ENCODE results near the gene CD2AP. TPM values are rescaled to one million over a fixed set of nuclear protein-coding genes. Genes with fewer than 3 reads are reported as not detected.
"Not testable (repeated sequence)": the region's sequence is repeated elsewhere in the genome, so short reads cannot be mapped to it uniquely, and the experiment has no call there.

Gene CD2AP
- total RNA-seq, 1 donor from 2014 or later, result 25.8 TPM

DNA sequence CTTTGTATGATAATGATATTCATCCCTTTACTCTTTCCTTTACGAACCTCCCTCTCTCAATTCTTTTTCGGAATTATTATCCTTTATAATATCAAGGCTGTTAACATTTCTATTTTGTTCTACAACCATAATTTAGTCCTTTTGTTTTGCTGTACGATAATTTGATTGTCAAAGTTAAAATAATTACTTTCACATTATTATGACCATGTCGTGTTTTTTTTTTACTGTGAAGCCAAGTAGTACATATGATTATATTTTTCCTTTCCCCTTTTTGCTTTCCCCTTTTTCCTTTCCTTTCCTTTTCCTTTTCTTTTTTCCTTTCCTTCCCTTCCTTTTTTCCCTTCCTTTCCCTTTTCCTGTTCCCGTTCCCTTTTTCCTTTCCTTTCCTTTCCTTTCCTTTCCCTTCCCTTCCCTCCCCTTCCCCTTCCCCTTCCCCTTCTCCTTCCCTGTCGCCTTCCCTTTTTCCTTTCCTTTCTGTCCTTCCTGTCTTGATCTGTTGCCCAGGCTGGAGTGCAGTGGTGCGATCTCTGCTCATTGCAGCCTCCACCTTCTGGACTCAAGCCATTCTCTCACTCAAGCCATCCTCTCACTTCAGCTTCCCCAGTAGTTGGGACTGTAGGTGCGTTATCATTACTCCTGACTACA lies 19.5 kb downstream of the CD2AP start:
- ATAC-seq, result no peak

- ATAC-seq, result no peak
These were observed 25.3 kb downstream of the CD2AP start for GRCh38 chr6:47502920-47503319.

DNA sequence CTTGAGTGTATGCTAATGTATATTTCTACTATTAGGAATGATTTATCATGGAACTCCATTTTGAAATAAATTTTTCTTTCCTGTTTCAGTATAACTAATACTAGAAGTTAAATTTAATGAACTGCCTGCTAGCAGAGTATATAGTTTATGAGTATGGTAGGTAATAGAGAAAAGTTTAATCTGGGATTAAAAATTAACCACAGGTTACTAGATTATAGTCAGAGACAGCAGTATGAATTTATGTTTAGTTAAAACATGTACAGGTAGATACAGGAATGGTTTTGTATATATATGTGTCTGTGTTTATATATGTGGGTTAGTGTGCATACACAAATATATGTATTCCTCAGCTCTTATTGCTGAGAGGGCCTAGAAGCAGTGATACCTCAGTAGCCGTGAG lies 32.3 kb downstream of the CD2AP start:
- no peak for ATAC-seq

DNA sequence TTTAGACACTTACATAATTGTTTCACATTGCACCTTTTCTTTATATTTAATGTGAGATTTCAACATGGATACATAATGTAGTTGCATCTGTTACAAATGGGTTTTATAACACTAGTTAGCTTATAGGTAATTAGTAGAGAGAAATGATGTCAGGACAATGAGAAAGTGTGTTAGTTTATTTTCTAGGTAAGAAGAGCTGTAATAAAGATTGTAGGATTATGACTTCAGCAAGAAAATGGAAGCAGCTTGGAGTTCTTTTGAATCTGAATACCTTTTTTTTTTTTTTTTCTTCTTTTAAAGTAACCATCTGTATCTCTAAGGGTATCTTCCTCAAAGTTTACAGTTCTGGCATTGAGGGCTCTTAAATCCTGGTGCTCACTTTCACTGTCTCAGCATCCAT lies 35.3 kb downstream of the CD2AP start:
- no peak for ATAC-seq

DNA sequence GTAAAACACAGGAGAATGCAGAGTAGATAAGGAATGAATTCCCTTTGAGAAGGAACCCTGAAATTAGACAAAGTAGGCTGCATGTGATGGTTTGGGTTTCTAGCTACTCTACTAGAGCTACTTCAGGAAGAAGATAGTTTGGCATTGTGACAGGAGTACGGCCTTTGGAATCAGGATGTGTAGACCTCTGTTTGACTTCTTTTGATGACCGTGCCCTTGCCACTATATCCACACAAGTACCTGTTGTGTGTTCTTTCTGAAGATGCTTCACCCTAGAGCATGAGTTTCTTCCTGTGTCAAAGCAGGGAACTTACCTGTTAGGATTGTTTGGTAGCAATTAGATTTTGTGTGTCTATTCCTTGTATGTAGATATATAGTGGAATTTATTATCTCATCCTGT lies 41.7 kb downstream of the CD2AP start:
- no peak for ATAC-seq

DNA sequence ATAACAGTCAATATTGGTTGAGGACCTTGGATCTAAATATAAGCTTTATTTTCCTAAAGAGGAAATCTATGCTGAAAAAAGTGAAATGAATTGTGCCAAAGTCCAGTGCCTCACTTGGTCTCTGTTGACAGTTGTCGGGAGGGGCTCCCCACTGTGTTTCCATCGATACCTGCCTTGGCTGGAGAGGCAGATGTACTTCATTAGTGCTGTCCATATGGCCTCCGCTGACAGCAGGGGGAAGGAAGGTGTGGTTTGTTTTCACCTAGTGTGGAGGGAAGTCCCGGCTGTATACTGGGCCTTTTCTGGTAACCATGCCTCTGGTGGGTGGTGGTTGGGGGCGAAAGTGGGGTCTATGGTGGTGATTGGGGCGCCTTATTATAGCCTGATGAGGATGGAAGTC lies 42.7 kb downstream of the CD2AP start:
- no peak for ATAC-seq

GRCh38 chr6:47521961-47522360 lies 44.4 kb downstream of the CD2AP start:
- no peak for ATAC-seq

- no peak for ATAC-seq
These were observed 46.7 kb downstream of the CD2AP start for GRCh38 chr6:47524136-47524845.

- ATAC-seq, result no peak
These were observed 47.9 kb downstream of the CD2AP start for GRCh38 chr6:47525330-47526057.

- no peak for ATAC-seq
These were observed 49.7 kb downstream of the CD2AP start for GRCh38 chr6:47527274-47527673.

DNA sequence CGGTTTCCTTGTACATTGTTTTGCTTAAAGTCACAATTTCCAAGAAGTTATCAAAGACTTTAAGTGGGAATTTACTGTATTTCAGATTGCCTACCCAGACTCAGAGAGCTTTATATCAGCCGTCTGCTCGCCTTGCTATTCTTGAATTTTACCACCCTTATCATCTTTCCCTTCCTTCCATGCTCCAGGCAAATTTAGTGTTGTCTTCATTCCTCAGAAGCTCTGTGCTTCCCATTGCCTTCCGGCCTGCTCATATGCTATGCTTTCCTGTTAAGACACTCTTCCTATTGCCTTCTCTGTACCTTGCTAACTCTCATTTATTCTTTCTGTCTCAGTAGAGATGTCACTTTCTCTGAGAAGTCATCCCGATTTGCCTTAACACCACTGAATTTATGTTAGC lies 52.1 kb downstream of the CD2AP start:
- ATAC-seq, result no peak

GRCh38 chr6:47532981-47533585 lies 55.5 kb downstream of the CD2AP start:
- ATAC-seq, result no peak

- no peak for ATAC-seq
These were observed 56.5 kb downstream of the CD2AP start for GRCh38 chr6:47534063-47534462.

- no peak for ATAC-seq
These were observed 58.0 kb downstream of the CD2AP start for GRCh38 chr6:47535316-47536225.

- ATAC-seq, result no peak
These were observed 59.3 kb downstream of the CD2AP start for GRCh38 chr6:47536816-47537401.

DNA sequence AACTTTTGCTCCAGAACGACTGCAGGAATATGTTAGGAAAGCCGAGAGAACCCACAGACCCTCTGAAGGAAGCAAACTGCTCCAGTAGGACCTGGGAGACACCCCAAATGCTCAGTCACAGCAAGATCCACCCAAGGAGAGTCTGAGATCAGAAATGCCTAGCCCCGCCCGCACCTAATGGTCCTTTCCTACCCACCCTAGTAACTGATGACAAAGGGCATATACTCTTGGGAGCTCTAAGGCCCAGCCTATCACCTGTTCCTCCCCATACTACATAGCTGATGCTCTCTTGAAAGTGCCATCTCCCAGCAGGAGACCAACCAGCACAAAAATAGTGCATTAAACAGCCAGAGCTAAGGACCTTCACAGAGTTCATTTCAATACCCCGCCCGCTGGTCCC lies 67.6 kb downstream of the CD2AP start:
- ATAC-seq, result no peak

DNA sequence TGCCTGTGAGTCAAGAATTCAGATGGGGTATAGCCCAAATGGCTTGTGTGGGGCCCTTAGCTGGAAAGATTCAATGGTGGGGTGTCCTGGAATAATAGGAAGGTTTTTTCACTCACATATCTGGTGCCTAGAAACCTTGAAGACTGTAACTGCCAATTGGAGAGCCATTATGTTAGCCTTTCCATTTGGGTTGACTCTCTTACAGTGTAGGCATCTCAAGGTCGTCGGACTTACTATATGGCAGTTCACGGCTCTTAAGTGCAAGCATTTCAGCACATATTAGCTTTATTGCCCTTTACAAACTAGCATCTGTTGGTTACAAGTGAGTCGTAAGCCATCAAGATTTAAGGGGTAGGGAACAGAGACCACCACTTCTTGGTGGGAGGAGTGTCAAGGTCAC lies 74.1 kb downstream of the CD2AP start:
- no peak for ATAC-seq

GRCh38 chr6:47552319-47552718 lies 74.7 kb downstream of the CD2AP start:
- ATAC-seq, result no peak

DNA sequence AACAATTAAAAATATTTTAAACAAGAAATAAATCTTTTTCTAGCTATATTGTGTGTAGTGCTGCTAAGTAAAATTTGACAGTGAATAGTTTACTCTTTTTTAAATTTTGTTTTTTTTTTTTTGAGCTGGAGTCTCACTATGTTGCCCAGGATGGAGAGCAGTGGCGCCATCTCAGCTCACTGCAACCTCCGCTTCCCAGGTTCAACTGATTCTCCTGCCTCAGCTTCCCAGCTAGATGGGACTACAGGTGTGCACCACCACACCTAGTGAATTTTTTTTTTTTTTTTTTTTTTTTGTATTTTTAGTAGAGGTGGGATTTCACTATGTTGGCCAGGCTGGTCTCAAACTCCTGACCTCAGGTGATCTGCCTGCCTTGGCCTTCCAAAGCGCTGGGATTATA lies 75.7 kb downstream of the CD2AP start:
- ATAC-seq, result not testable (repeated sequence)

DNA sequence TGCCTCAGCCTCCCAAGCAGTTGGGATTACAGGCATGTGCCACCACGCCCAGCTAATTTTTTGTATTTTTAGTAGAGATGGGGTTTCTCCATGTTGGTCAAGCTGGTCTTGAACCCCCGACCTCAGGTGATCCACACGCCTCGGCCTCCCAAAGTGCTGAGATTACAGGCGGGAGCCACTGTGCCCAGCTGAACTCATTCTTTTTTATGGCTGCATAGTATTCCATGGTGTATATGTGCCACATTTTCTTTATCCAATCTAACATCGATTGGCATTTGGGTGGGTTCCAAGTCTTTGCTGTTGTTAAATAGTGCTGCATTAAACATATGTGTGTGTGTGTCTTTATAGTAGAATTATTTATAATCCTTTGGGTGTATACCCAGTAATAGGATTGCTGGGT lies 78.9 kb downstream of the CD2AP start:
- ATAC-seq, result not testable (repeated sequence)

DNA sequence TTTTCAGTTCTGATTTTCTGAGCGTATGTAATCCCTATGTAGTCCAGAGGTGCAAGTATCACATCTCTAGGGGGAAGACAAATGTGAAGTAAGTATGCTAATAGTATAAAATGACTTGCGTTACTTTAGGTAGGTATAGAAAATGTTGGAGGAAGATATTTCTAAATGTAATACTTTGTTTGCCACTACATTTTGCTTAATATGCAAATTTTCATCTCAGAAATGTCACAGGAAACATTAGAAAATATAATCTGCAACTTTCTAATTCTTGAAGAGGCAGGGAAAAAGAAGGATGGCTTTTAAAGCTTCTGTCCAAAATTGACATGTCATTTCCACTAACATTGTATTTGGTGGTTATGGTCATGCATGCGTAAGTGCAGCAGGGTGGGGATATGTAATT lies 85.6 kb downstream of the CD2AP start:
- ATAC-seq, result no peak

DNA sequence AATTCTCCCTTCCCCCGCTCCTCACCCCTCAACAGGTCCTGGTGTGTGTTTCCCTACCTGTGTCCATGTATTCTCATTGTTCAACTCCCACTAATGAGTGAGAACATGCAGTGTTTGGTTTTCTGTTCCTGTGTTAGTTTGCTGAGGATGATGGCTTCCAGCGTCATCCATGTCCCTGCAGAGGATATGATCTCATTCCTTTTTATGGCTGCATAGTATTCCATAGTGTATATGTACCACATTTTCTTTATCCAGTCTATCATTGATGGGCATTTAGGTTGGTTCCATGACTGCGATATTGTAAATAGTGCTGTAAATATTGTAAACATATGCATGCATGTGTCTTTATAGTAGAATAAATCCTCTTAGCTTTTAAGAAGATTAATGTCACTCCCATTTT lies 89.0 kb downstream of the CD2AP start:
- not testable (repeated sequence) for ATAC-seq
